GM12878 (cell line): ENCODE results near the gene MAMLD1. TPM values are rescaled to one million over a fixed set of nuclear protein-coding genes. Genes with fewer than 3 reads are reported as not detected.

Experiments used
- ATAC-seq: fragments of 200-7000 bp; cut with Tn5 transposase; 3 replicates; pipeline ENCODE4 v1.9.1; 2020; ENCODE audit warnings: mild to moderate bottlenecking, moderate library complexity
- BruUV-seq: library from RNA; stranded (reverse); fragments of 400-500 nt; replicated peaks from 2 replicates; lab custom pipeline; 2021; lab: Mats Ljungman, UMichigan
- CTCF ChIA-PET: fragments of 300-600 bp; sonication (Branson Sonifier 250); formaldehyde crosslinking; extraction: SDS; loops from one replicate; lab custom pipeline; 2021; ENCODE audit warnings: inconsistent platforms; lab: Yijun Ruan, JAX
- POLR2A ChIA-PET: fragments of 350-600 bp; formaldehyde crosslinking; extraction: SDS; loops from one replicate; lab custom pipeline; 2021; ENCODE audit warnings: inconsistent platforms; lab: Charles Lee
- RAD21 ChIA-PET: fragments of 300-600 bp; sonication (Branson Sonifier 250); formaldehyde crosslinking; loops from one replicate; lab custom pipeline; 2023; ENCODE audit warnings: antibody characterized with exemption; ENCODE audit not compliant: unreplicated experiment; lab: Charles Lee
- SMC1A ChIA-PET: fragments of 300-600 bp; sonication (Branson Sonifier 250); formaldehyde crosslinking; loops from one replicate; lab custom pipeline; 2023; ENCODE audit not compliant: unreplicated experiment, uncharacterized antibody; lab: Charles Lee
- DNase-seq: peaks from one replicate; pipeline ENCODE4 v3.0.0-alpha.2; 2011; ENCODE audit warnings: low read depth, low spot score
- FAIRE-seq: peaks from 3 replicates; lab custom pipeline; 2011; peaks lifted over from hg19 to GRCh38; lab: Jason Lieb, UNC
- H2AFZ ChIP-seq: 2 replicates; pipeline ENCODE4 v1.6.0; 2011; ENCODE audit warnings: low read depth, low read length, control low read depth; ENCODE audit not compliant: control insufficient read depth
- H3K27ac ChIP-seq: 2 replicates; pipeline ENCODE4 v1.5.1; 2011; ENCODE audit warnings: control low read depth; ENCODE audit not compliant: control insufficient read depth, insufficient read depth
- H3K27me3 ChIP-seq, 2 experiments: replicated peaks in 1 of 2; 2 replicates each; pipeline versions ENCODE4 v1.6.0 to v1.6.1; 2011; ENCODE audit warnings: low read length in 1 of 2; ENCODE audit not compliant: control insufficient read depth in 2 of 2, insufficient read depth in 2 of 2
- H3K36me3 ChIP-seq, 2 experiments: 2 replicates each; pipeline ENCODE4 v1.5.1; 2011; ENCODE audit warnings: low read length in 1 of 2; ENCODE audit not compliant: control insufficient read depth in 2 of 2, insufficient read depth in 2 of 2
- H3K4me1 ChIP-seq: 2 replicates; pipeline ENCODE4 v1.6.1; 2011; ENCODE audit warnings: mild to moderate bottlenecking, low read length, moderate library complexity, mixed read lengths; ENCODE audit not compliant: control insufficient read depth, insufficient read depth
- H3K4me2 ChIP-seq: 2 replicates; pipeline ENCODE4 v1.6.0; 2011; ENCODE audit warnings: control low read depth; ENCODE audit not compliant: control insufficient read depth, insufficient read depth
- H3K4me3 ChIP-seq: fragments of 200-600 bp; sonication (generic); 2 replicates; pipeline ENCODE4 v1.5.1; 2016
- H3K79me2 ChIP-seq: 2 replicates; pipeline ENCODE4 v1.6.0; 2011; ENCODE audit warnings: low read length; ENCODE audit not compliant: control insufficient read depth, insufficient read depth
- H3K9ac ChIP-seq: 2 replicates; pipeline ENCODE4 v1.8.0; 2011; ENCODE audit warnings: low read length, control low read depth, mixed read lengths; ENCODE audit not compliant: control insufficient read depth, insufficient read depth
- H3K9me3 ChIP-seq: replicated peaks from 3 replicates; pipeline ENCODE4 v1.5.1; 2011; ENCODE audit warnings: mild to moderate bottlenecking, low read length; ENCODE audit not compliant: control insufficient read depth, insufficient read depth
- H4K20me1 ChIP-seq: 2 replicates; pipeline ENCODE4 v1.6.0; 2011; ENCODE audit not compliant: control insufficient read depth, insufficient read depth
- BHLHE40 ChIP-seq, 2 experiments: fragments of 450-650 bp in 1 of 2; IDR thresholded peaks; 2 replicates each; pipeline ENCODE4 v1.6.1; 2011 to 2017; ENCODE audit warnings: low read depth in 2 of 2, borderline replicate concordance in 1 of 2, improper control_type of control experiment in 1 of 2, low read length in 1 of 2, mild to moderate bottlenecking in 1 of 2
- CREM ChIP-seq: IDR thresholded peaks from 2 replicates; pipeline ENCODE4 v1.6.1; 2014; ENCODE audit warnings: antibody characterized with exemption, low read depth
- ETV6 ChIP-seq, 2 experiments: fragments of 450-650 bp in 1 of 2; IDR thresholded peaks in 1 of 2; conservative IDR thresholded peaks in 1 of 2; 2 replicates each; pipeline ENCODE4 v1.6.1; 2014; ENCODE audit warnings: antibody characterized with exemption in 1 of 2, borderline replicate concordance in 1 of 2, low read depth in 1 of 2, mild to moderate bottlenecking in 1 of 2, moderate library complexity in 1 of 2
- HCFC1 ChIP-seq: fragments of 150-350 bp; IDR thresholded peaks from 2 replicates; pipeline ENCODE4 v1.6.1; 2014; ENCODE audit warnings: low read length
- NFYB ChIP-seq: IDR thresholded peaks from 2 replicates; pipeline ENCODE4 v1.6.1; 2011; ENCODE audit warnings: low read depth, mild to moderate bottlenecking, low read length, improper control_type of control experiment, moderate library complexity; ENCODE audit not compliant: insufficient read depth
- SMAD5 ChIP-seq: IDR thresholded peaks from 2 replicates; pipeline ENCODE4 v1.6.1; 2016; ENCODE audit warnings: antibody characterized with exemption, low read depth
- SMC3 ChIP-seq: IDR thresholded peaks from 2 replicates; pipeline ENCODE4 v1.6.1; 2011; ENCODE audit warnings: low read length, improper control_type of control experiment, borderline replicate concordance
- SPI1 ChIP-seq: IDR thresholded peaks from 2 replicates; pipeline ENCODE4 v1.6.1; 2011; ENCODE audit warnings: low read depth, mild to moderate bottlenecking, low read length, moderate library complexity, borderline replicate concordance; ENCODE audit not compliant: insufficient read depth
- WGBS: methylation state at CpG from one replicate; pipeline ENCODE4 v1.1.6; 2016; ENCODE audit warnings: low lambda C conversion rate; ENCODE audit not compliant: insufficient replicate concordance, insufficient coverage; ENCODE audit errors: missing lambda C conversion rate; 5-methylcytosine and 5-hydroxymethylcytosine counted together
- in situ Hi-C: fragments of 300-500 bp; cut with MboI; formaldehyde crosslinking; loops from 9 replicates; pipeline ENCODE4 v1.14.3; 2018; ENCODE audit warnings: mixed read lengths
- intact Hi-C: fragments of 100-400 bp; cut with micrococcal nuclease; formaldehyde crosslinking; loops from one replicate; pipeline ENCODE4 v1.14.2; 2022; ENCODE audit not compliant: unreplicated experiment
- polyA plus RNA-seq, 11 experiments: library from polyadenylated mRNA; depleted of rRNA in 4 of 11; unstranded in 6 of 11; stranded (reverse) in 5 of 11; fragments of >200 nt; fragmentation: Nextera tagmentation in 4 of 11; fragmentation: Illumina TruSeq in 1 of 11; extraction: Ambion mirVana in 4 of 11; extraction: Trizol in 1 of 11; gene quantifications; 1 replicate in 1 of 11; 2 replicates in 10 of 11; pipeline versions ENCODE4 v1.2.1 to v1.2.3, GENCODE V29; 2011 to 2016; ENCODE audit warnings: inconsistent platforms in 2 of 11, missing spikeins in 2 of 11, low read depth in 1 of 11
- total RNA-seq, 4 experiments: library from RNA; depleted of rRNA in 3 of 4; stranded (reverse); fragments of >200 nt in 3 of 4; fragmentation: Illumina TruSeq in 1 of 4; extraction: Trizol in 1 of 4; gene quantifications; 2 replicates each; pipeline versions ENCODE4 v1.2.1 to v1.2.3, GENCODE V29; 2013 to 2021
- TF ChIP-seq, protein P1 (sequence below): fragments of 150-350 bp; IDR thresholded peaks from 2 replicates; pipeline ENCODE4 v1.6.1; 2016; ENCODE audit warnings: low read depth, low read length
- TF ChIP-seq, protein P2 (sequence below): fragments of 450-650 bp; IDR thresholded peaks from 2 replicates; pipeline ENCODE4 v1.6.1; 2018; ENCODE audit warnings: borderline replicate concordance, mild to moderate bottlenecking; ENCODE audit not compliant: partially characterized antibody
- TF ChIP-seq, protein P3 (sequence below): fragments of 450-650 bp; IDR thresholded peaks from 2 replicates; pipeline ENCODE4 v1.6.1; 2017; ENCODE audit warnings: mild to moderate bottlenecking, moderate library complexity
- TF ChIP-seq, protein P4 (sequence below): IDR thresholded peaks from 2 replicates; pipeline ENCODE4 v1.6.1; 2011; ENCODE audit warnings: borderline replicate concordance, low read depth, mild to moderate bottlenecking, moderate library complexity, low read length; ENCODE audit not compliant: insufficient read depth, poor library complexity, severe bottlenecking

Gene MAMLD1
- total and polyA plus RNA-seq, 10 of the 15 experiments (the other 5 are each of a cell fraction or from before 2014, with no cell fraction given): 0.03 to 0.05 TPM; not detected in 8

DNA sequence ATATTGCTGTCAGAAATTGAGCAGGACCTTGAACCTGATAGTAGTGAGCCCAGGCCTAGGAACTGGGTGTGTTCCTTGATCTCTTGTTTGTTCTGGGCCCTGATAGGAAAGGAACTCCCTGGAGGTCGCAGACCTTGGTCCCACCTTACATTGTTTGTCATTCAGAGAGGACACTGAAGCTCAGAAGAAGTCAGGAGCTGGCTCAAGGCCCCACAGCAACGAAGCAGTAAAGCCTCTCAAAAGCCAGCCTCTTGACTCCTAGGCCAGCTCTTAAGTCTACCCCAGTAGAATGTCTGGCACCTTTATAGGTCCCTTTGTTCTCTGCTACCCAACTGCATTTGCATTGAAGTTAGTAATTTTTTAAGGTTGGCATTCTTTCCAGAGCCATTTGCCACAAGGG lies 46.8 kb downstream of the MAMLD1 start:
- no peaks in the 10 kb centered on the region; a peak in 1 of 4 replicates for H3K27me3 ChIP-seq
- H3K4me1 ChIP-seq: no peaks in the 10 kb centered on the region
- ATAC-seq: no peak
- ChIA-PET RAD21 (no interaction called here), SMC1A (no interaction called here), CTCF (no interaction called here), POLR2A (no interaction called here)
- H3K4me2 ChIP-seq: no peak overlapping the region
- no peak overlapping the region for H3K27ac ChIP-seq
- H3K36me3 ChIP-seq: no peaks in the 10 kb centered on the region
- no peak overlapping the region for H2AFZ ChIP-seq
- intact Hi-C loops (no loop called here), in situ Hi-C loops (no loop called here)
- no peak for FAIRE-seq
- no peak overlapping the region for H3K4me3 ChIP-seq
- H3K9me3 ChIP-seq: no peaks in the 10 kb centered on the region
- WGBS: 4% methylated on average over 2 of the region's 2 CpGs
- DNase-seq: no peak
- no peak overlapping the region for H3K9ac ChIP-seq
- H4K20me1 ChIP-seq: no peaks in the 10 kb centered on the region
- no peaks in the 10 kb centered on the region for H3K79me2 ChIP-seq
- no TSS peak for BruUV-seq
- TF ChIP-seq, protein P1, sequence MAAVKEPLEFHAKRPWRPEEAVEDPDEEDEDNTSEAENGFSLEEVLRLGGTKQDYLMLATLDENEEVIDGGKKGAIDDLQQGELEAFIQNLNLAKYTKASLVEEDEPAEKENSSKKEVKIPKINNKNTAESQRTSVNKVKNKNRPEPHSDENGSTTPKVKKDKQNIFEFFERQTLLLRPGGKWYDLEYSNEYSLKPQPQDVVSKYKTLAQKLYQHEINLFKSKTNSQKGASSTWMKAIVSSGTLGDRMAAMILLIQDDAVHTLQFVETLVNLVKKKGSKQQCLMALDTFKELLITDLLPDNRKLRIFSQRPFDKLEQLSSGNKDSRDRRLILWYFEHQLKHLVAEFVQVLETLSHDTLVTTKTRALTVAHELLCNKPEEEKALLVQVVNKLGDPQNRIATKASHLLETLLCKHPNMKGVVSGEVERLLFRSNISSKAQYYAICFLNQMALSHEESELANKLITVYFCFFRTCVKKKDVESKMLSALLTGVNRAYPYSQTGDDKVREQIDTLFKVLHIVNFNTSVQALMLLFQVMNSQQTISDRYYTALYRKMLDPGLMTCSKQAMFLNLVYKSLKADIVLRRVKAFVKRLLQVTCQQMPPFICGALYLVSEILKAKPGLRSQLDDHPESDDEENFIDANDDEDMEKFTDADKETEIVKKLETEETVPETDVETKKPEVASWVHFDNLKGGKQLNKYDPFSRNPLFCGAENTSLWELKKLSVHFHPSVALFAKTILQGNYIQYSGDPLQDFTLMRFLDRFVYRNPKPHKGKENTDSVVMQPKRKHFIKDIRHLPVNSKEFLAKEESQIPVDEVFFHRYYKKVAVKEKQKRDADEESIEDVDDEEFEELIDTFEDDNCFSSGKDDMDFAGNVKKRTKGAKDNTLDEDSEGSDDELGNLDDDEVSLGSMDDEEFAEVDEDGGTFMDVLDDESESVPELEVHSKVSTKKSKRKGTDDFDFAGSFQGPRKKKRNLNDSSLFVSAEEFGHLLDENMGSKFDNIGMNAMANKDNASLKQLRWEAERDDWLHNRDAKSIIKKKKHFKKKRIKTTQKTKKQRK: no peak
- TF ChIP-seq SMC3 (no peak), BHLHE40 (IDR thresholded peaks at IDR 0.05; ENCODE audit: borderline replicate concordance in 1 of 2, low read depth in 2 of 2, low read length in 1 of 2) (no peak), SPI1 (no peak), ETV6 (conservative IDR thresholded peaks at IDR 0.05 in 1 of 2, IDR thresholded peaks at IDR 0.05 in 1 of 2; ENCODE audit: borderline replicate concordance in 1 of 2, low read depth in 1 of 2) (no peak), NFYB (no peak), SMAD5 (no peak), HCFC1 (no peak), CREM (no peak)
- TF ChIP-seq, protein P2, sequence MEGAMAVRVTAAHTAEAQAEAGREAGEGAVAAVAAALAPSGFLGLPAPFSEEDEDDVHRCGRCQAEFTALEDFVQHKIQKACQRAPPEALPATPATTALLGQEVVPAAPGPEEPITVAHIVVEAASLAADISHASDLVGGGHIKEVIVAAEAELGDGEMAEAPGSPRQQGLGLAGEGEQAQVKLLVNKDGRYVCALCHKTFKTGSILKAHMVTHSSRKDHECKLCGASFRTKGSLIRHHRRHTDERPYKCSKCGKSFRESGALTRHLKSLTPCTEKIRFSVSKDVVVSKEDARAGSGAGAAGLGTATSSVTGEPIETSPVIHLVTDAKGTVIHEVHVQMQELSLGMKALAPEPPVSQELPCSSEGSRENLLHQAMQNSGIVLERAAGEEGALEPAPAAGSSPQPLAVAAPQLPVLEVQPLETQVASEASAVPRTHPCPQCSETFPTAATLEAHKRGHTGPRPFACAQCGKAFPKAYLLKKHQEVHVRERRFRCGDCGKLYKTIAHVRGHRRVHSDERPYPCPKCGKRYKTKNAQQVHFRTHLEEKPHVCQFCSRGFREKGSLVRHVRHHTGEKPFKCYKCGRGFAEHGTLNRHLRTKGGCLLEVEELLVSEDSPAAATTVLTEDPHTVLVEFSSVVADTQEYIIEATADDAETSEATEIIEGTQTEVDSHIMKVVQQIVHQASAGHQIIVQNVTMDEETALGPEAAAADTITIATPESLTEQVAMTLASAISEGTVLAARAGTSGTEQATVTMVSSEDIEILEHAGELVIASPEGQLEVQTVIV: no peak
- TF ChIP-seq, protein P3, sequence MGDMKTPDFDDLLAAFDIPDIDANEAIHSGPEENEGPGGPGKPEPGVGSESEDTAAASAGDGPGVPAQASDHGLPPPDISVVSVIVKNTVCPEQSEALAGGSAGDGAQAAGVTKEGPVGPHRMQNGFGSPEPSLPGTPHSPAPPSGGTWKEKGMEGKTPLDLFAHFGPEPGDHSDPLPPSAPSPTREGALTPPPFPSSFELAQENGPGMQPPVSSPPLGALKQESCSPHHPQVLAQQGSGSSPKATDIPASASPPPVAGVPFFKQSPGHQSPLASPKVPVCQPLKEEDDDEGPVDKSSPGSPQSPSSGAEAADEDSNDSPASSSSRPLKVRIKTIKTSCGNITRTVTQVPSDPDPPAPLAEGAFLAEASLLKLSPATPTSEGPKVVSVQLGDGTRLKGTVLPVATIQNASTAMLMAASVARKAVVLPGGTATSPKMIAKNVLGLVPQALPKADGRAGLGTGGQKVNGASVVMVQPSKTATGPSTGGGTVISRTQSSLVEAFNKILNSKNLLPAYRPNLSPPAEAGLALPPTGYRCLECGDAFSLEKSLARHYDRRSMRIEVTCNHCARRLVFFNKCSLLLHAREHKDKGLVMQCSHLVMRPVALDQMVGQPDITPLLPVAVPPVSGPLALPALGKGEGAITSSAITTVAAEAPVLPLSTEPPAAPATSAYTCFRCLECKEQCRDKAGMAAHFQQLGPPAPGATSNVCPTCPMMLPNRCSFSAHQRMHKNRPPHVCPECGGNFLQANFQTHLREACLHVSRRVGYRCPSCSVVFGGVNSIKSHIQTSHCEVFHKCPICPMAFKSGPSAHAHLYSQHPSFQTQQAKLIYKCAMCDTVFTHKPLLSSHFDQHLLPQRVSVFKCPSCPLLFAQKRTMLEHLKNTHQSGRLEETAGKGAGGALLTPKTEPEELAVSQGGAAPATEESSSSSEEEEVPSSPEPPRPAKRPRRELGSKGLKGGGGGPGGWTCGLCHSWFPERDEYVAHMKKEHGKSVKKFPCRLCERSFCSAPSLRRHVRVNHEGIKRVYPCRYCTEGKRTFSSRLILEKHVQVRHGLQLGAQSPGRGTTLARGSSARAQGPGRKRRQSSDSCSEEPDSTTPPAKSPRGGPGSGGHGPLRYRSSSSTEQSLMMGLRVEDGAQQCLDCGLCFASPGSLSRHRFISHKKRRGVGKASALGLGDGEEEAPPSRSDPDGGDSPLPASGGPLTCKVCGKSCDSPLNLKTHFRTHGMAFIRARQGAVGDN: no peak
- TF ChIP-seq, protein P4, sequence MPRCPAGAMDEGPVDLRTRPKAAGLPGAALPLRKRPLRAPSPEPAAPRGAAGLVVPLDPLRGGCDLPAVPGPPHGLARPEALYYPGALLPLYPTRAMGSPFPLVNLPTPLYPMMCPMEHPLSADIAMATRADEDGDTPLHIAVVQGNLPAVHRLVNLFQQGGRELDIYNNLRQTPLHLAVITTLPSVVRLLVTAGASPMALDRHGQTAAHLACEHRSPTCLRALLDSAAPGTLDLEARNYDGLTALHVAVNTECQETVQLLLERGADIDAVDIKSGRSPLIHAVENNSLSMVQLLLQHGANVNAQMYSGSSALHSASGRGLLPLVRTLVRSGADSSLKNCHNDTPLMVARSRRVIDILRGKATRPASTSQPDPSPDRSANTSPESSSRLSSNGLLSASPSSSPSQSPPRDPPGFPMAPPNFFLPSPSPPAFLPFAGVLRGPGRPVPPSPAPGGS: no peak
